ENCODE measurements around the gene CUX1.
A peak's percentile ranks its signal among the peaks of the same experiment; 100 is the strongest.
"Not testable (repeated sequence)": the region's sequence is repeated elsewhere in the genome, so short reads cannot be mapped to it uniquely, and the experiment has no call there.

Gene CUX1

DNA sequence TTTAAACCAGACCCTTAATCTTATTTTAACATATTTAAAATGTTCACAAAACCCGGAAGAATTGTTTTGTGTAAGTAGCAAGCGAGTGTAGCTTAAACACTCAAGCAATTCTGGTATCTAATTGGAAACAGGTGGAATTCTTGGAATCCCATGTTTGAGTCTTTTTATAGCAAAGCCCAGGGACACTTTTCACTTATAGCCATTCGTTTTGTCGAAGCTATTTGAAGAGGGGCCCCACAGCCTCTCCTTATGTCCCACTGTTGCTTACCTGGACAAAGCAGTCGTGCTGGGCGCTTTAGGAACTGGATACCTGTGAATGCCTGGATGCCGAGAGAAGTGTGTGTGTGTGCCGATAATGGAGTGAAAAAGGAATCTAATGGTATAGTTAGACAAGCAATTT is 3.3 kb downstream of the CUX1 start:
- DNase-seq = no peak
- TF ChIP-seq, protein P1, sequence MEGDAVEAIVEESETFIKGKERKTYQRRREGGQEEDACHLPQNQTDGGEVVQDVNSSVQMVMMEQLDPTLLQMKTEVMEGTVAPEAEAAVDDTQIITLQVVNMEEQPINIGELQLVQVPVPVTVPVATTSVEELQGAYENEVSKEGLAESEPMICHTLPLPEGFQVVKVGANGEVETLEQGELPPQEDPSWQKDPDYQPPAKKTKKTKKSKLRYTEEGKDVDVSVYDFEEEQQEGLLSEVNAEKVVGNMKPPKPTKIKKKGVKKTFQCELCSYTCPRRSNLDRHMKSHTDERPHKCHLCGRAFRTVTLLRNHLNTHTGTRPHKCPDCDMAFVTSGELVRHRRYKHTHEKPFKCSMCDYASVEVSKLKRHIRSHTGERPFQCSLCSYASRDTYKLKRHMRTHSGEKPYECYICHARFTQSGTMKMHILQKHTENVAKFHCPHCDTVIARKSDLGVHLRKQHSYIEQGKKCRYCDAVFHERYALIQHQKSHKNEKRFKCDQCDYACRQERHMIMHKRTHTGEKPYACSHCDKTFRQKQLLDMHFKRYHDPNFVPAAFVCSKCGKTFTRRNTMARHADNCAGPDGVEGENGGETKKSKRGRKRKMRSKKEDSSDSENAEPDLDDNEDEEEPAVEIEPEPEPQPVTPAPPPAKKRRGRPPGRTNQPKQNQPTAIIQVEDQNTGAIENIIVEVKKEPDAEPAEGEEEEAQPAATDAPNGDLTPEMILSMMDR (IDR thresholded peaks at IDR 0.05) = no peak
- no peaks in the 10 kb centered on the region for H3K9me3 Mint-ChIP-seq
- peaks cover 6% of the 10 kb centered on the region for H3K36me3 Mint-ChIP-seq (ENCODE audit: low read depth)
- no peak overlapping the region for H3K4me3 Mint-ChIP-seq
- peaks cover 3% of the 10 kb centered on the region for H3K27me3 Mint-ChIP-seq (ENCODE audit: low read depth, poor library complexity)
- no peak overlapping the region for H3K27ac Mint-ChIP-seq
- H3K4me1 Mint-ChIP-seq = peaks cover 76% of the 10 kb centered on the region

DNA sequence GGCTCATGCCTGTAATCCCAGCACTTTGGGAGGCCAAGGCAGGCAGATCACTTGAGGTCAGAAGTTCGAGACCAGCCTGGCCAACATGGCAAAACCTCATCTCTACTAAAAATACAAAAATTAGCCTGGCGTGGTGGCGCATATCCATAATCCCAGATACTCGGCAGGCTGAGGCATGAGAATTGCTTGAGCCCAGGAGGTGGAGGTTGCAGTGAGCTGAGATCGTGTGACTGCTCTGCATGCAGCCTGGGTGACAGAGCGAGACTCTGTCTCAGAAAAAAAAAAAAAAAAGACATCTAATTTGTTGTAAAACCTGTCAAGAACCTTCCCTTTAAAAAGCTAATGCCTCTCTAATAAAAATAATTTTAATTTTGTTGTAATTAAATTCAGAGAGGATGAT is 5.2 kb downstream of the CUX1 start:
- peak overlapping the region; percentile 13 for H3K4me3 Mint-ChIP-seq
- H3K4me1 Mint-ChIP-seq = peaks cover 92% of the 10 kb centered on the region
- H3K27ac Mint-ChIP-seq; H3K9me3 Mint-ChIP-seq; H3K36me3 Mint-ChIP-seq (ENCODE audit: low read depth); DNase-seq; H3K27me3 Mint-ChIP-seq (ENCODE audit: low read depth, poor library complexity): not testable (repeated sequence)

DNA sequence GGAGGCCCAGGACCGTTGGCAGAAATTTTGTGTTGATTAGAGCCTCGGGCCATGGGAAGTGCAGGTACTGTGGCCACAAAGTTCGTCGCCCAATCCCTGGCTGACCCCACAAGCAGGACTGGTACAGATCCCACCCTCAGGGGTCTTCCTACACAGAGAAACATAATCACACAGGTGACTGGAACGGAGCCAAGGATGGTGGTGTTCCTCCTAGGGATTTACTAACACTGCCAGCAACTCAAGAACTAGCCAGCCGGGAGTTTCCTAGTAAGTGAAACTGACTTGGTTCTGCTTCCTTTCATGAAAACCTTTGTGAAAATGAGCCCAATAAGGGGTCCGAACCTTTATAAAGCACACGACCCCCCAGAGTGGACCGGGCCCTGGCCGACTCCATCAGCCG is 5.7 kb downstream of the CUX1 start:
- Mint-ChIP-seq H3K4me1 (peaks cover 90% of the 10 kb centered on the region), H3K4me3 (peak overlapping the region; percentile 23), H3K27ac (peak overlapping the region; percentile 13), H3K27me3 (ENCODE audit: low read depth, poor library complexity) (peaks cover 3% of the 10 kb centered on the region), H3K36me3 (ENCODE audit: low read depth) (peaks cover 13% of the 10 kb centered on the region), H3K9me3 (no peaks in the 10 kb centered on the region)
- TF ChIP-seq, protein P1 (IDR thresholded peaks at IDR 0.05) = no peak
- DNase-seq = no peak

DNA sequence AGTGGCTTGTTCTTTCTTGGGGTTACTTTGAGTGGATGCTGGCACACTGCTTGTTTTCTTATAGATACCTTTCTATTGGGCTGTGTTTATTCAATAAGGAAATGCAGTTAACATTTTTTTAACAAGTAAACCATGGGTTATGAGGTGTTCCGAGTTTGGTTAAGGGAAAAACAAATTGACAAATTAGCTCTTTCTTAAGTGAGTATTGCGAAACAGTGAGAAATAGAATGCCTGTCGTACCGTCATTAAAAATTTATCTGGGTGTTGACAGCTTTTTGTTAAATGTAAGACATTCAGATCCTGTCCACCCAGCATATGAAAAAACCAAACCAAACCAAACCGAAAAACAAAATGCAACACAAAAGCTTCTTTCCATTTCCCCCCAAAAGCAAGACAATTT is 6.2 kb downstream of the CUX1 start:
- H3K4me3 Mint-ChIP-seq = no peak overlapping the region

DNA sequence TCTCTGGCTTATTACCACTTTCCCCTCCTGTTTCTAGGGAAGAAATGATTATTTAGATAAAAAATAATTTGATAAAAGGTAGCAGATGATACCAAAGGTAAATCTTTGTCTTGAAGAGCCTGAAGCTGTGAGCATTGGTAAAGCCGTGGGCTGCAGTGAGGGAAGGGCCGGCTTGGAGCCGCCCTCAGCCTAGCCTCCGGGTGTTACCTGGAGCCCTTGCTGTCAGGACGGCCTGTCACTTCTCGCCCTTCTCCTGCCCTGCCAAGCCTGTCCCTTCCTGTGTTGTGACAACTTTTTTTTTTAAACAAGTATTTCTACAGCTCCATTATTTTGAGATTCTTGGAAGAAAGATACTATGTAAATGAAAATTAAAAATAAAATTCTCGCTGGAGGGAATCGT is 7.0 kb downstream of the CUX1 start:
- no peak for DNase-seq
- TF ChIP-seq, protein P1 (IDR thresholded peaks at IDR 0.05) = no peak
- H3K9me3 Mint-ChIP-seq = no peaks in the 10 kb centered on the region
- peaks cover 90% of the 10 kb centered on the region for H3K4me1 Mint-ChIP-seq
- H3K36me3 Mint-ChIP-seq (ENCODE audit: low read depth) = peaks cover 25% of the 10 kb centered on the region
- H3K27me3 Mint-ChIP-seq (ENCODE audit: low read depth, poor library complexity) = peaks cover 3% of the 10 kb centered on the region
- peak overlapping the region; percentile 33 for H3K27ac Mint-ChIP-seq
- H3K4me3 Mint-ChIP-seq = peak overlapping the region; percentile 2

More for the DNA sequence above, 6.2 kb downstream of the CUX1 start:
- Mint-ChIP-seq H3K9me3 (no peaks in the 10 kb centered on the region), H3K36me3 (ENCODE audit: low read depth) (peaks cover 18% of the 10 kb centered on the region), H3K27ac (peak overlapping the region; percentile 13), H3K27me3 (ENCODE audit: low read depth, poor library complexity) (peaks cover 3% of the 10 kb centered on the region), H3K4me1 (peaks cover 90% of the 10 kb centered on the region)
- TF ChIP-seq, protein P1 (IDR thresholded peaks at IDR 0.05) = no peak
- DNase-seq = no peak

DNA sequence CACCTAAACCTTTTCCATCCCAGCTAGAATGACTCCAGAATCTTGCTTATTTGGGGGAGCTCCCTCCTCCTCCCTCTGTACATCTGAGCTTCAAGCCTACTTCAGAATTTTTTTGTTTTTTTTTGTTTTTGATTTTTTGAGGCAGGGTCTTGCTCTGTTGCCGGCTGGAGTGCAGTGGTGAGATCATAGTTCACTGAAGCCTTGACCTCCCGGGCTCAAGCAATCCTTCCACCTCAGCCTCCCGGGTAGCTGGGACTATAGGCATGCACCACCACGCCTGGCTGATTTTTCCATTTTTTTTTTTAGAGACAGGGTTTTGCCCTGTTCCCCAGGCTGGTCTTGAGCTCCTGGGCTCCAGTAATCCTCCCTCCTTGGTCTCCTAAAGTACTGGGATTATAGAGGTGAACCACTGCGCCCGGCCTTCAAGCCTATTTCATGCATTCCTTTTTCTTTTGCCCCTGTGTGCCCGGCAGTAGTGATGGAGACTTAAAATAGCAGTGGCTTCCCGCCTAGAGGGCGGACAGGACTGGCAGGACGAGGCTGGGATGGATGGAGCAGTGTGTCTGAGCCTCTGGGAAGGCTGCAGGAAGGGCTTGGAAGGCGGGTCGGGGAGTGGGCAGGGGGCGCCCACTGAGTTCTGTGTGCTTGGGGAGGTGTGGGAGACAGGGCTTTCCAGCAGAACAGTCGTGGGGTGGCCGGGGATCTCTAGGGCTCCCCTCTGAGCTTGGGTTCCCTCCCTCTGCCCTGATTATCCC is 8.8 kb downstream of the CUX1 start:
- Mint-ChIP-seq H3K9me3 (no peaks in the 10 kb centered on the region), H3K4me3 (no peak overlapping the region), H3K36me3 (ENCODE audit: low read depth) (peaks cover 29% of the 10 kb centered on the region), H3K27me3 (ENCODE audit: low read depth, poor library complexity) (peaks cover 3% of the 10 kb centered on the region), H3K4me1 (peaks cover 72% of the 10 kb centered on the region), H3K27ac (no peak overlapping the region)
- no peak for DNase-seq
- TF ChIP-seq, protein P1 (IDR thresholded peaks at IDR 0.05) = no peak
